22Rv1 (cell line): ENCODE measurements around the gene PDILT.

ENCODE experiments used
- H3K27ac ChIP-seq: fragments of 450-650 bp; 2 replicates; pipeline ENCODE4 v1.5.1; 2017
- ZFX ChIP-seq: fragments of 450-650 bp; IDR thresholded peaks from 2 replicates; pipeline ENCODE4 v1.6.1; 2017; ENCODE audit warnings: antibody characterized with exemption, borderline replicate concordance
- TF ChIP-seq, protein P1 (sequence below): fragments of 450-650 bp; IDR thresholded peaks from 2 replicates; pipeline ENCODE4 v1.5.1; 2017; ENCODE audit warnings: mild to moderate bottlenecking

PDILT gene

DNA sequence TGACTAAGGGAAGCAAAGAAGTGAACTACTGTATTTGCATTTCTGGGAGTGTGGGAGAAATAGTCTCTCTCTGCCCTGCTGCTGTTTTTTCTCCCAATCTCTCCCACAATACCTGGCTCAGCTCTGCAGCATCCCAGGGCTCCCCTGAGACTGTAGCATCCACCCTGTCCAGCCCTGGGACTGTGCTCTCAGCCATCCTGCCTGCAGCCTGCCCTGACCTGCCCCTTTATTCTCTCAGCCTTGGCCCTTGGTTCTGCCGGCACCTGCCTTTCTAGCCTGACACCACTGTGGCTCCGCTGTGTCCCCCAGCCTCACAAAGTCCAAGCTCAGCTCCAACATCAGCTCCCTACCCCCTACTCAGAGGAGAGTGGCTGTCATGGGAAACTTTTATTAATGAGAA is 1.9 kb downstream of the PDILT start:
- no peak overlapping the region for H3K27ac ChIP-seq
- TF ChIP-seq, protein P1, sequence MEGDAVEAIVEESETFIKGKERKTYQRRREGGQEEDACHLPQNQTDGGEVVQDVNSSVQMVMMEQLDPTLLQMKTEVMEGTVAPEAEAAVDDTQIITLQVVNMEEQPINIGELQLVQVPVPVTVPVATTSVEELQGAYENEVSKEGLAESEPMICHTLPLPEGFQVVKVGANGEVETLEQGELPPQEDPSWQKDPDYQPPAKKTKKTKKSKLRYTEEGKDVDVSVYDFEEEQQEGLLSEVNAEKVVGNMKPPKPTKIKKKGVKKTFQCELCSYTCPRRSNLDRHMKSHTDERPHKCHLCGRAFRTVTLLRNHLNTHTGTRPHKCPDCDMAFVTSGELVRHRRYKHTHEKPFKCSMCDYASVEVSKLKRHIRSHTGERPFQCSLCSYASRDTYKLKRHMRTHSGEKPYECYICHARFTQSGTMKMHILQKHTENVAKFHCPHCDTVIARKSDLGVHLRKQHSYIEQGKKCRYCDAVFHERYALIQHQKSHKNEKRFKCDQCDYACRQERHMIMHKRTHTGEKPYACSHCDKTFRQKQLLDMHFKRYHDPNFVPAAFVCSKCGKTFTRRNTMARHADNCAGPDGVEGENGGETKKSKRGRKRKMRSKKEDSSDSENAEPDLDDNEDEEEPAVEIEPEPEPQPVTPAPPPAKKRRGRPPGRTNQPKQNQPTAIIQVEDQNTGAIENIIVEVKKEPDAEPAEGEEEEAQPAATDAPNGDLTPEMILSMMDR, result no peak
- no peak for TF ChIP-seq ZFX

DNA sequence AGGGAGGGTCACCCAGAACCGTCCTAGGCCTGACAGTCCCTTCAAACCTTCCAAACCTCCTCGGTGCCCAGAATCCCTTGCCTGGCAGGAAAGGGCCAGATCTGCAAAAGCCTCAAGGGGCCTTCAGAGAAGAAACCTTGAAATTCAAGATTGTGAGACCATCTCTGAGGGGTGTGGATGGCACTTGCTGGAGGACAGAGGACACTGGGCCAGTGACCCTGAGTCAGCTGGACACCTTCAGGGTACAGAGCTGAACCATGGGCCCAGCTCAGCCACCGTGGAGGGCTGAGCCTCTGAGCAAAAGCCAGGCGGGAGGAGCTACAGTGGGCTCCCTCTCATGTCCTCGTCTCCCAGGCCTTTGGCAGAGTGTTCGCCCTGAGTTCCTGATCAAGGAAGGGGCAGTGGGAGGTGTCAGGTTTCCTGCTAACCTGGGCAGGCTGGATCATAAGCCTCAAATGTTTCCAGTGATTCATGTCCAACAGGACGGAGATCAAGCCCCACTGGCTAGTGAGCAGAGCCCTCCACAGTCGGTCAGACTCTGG is 3.0 kb downstream of the PDILT start:
- no peak overlapping the region for H3K27ac ChIP-seq
- TF ChIP-seq ZFX, result no peak
- TF ChIP-seq, protein P1, result no peak

DNA sequence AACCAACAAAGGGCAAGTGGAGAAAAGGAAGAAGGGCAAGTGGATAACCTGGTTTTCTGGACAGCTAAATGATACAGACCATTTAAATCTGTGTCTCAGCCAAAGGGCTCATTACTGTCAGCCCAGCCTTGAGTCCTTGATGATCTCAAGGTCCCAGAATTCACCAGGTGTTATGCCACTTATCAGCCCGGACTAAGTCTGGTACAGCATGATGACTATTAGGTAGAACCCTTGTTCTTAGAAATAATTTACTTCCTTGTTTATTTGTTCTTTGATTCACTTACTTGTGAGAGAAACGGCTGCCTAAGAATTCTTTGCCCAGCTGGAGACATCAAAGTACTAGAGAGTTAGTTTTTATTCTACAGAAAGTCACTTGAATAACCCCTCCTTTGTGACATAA is 3.5 kb downstream of the PDILT start:
- H3K27ac ChIP-seq, result no peak overlapping the region
- TF ChIP-seq ZFX, result no peak
- TF ChIP-seq, protein P1, result no peak

DNA sequence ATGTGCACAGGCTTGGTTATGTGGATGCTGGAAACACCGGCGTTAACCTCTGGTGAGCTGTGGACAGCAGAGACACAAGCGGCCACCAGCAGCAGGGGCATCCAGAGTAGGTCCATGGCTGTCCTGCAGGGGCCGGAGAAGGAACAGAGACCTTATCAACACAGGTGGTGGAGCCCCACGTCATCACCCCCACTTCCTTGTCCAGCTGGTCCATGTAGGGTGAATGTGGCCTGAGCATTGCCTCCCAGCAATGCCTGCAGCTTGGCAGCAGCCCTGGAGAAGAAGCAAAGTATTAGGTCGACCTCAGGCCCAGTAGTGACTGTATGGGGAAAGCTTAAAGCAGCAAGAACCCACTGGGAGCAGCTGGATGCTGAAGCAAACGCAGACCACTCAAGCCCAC is 5.4 kb downstream of the PDILT start:
- TF ChIP-seq ZFX, result no peak
- TF ChIP-seq, protein P1, result no peak

DNA sequence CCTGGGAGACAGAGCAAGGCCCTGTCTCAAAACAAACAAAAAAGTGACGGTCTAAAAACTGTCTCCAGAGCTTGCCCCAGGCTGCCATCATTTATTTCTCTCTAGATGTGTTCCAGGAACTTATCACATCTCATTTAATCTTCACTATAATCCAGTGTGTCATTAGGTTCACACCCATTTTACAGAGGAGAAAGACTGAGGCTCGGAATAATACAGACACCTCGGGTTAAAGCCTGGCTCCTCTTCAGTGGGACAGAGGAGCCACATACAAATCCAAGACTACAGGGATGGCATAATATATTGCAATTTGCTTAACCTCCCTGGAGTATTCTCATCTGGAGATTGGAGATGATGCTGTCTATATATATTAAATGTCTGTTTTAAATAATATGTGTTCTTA is 5.9 kb downstream of the PDILT start:
- TF ChIP-seq ZFX, result no peak
- TF ChIP-seq, protein P1, result no peak

More for the DNA sequence above, 5.4 kb downstream of the PDILT start:
- H3K27ac ChIP-seq, result no peak overlapping the region

DNA sequence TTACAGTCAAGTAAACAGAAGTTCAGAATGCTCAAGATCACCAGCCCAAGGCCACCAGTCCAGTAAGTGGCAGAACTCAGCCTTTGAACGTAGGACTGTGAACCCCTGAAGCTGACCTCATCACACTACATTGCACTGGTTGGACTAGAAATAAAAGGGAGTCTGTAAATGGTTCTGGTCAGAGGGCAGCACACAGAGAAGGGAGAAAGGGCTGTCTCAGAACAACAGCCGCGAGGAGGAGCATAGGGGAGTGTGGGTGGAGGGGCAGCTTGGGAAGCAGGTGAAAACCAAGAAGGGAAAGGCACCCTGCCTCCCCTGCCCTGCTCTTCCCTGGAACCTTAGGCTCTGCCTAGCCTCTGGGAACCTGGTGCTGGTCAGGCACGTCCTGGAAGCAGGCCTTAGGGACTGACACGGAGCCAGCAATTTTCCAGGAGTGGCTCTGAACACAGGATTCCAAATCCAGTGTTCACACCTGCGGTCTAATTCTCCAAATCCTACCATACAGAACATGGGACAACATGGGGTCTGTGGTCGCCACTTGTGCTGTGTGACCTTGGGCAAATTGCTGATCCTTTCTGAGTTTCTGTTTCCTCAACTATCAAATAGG is 7.0 kb downstream of the PDILT start:
- TF ChIP-seq ZFX, result no peak
- TF ChIP-seq, protein P1, result no peak
- no peak overlapping the region for H3K27ac ChIP-seq

More for the DNA sequence above, 5.9 kb downstream of the PDILT start:
- no peak overlapping the region for H3K27ac ChIP-seq

DNA sequence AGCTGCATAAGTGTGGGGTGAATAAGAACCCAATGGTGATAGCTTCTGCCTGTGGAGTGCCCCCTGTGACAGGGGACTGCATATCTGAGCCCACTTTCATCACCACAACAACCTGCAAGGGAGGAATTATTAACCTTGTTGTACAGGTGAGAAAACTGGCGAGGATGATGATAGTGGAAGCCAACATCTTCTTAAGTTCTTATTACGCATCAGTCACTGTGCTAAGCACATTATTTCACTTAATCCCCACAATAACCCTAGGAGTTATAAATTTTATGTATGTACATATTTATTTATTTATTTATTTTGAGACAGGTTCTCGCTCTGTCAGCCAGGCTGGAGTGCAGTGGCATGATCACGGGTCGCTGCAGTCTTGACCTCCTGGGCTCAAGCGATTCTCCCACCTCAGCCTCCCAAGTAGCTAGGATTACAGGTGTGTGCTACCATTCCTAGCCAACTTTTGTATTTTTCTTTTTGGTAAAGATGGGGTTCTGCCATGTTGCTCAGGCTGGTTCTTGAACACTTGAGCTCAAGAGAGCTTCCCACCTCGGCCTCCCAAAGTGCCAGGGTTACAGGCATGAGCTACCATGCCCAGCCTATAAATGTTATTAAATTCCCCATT is 7.6 kb downstream of the PDILT start:
- TF ChIP-seq, protein P1, result no peak
- TF ChIP-seq ZFX, result no peak
- H3K27ac ChIP-seq, result no peak overlapping the region
